COLO668 (cell line): ENCODE data around the gene IRF2.
A peak's percentile ranks its signal among the peaks of the same experiment; 100 is the strongest.

ENCODE experiments used
- DNase-seq: peaks from one replicate; lab custom pipeline; 2025; ENCODE audit not compliant: unreplicated experiment; lab: John Stamatoyannopoulos, UW

IRF2 gene

GRCh38 chr4:184474263-184475095, at the start of gene IRF2:
Gene IRF2, minus strand, starts transcription at chr4:184474550. Its CDS starts 45,486 bp downstream, at chr4:184429064.
- DNase-seq: peak; percentile 96

GRCh38 chr4:184515606-184516005, 41.3 kb upstream of the IRF2 start:
- DNase-seq: no peak

DNA sequence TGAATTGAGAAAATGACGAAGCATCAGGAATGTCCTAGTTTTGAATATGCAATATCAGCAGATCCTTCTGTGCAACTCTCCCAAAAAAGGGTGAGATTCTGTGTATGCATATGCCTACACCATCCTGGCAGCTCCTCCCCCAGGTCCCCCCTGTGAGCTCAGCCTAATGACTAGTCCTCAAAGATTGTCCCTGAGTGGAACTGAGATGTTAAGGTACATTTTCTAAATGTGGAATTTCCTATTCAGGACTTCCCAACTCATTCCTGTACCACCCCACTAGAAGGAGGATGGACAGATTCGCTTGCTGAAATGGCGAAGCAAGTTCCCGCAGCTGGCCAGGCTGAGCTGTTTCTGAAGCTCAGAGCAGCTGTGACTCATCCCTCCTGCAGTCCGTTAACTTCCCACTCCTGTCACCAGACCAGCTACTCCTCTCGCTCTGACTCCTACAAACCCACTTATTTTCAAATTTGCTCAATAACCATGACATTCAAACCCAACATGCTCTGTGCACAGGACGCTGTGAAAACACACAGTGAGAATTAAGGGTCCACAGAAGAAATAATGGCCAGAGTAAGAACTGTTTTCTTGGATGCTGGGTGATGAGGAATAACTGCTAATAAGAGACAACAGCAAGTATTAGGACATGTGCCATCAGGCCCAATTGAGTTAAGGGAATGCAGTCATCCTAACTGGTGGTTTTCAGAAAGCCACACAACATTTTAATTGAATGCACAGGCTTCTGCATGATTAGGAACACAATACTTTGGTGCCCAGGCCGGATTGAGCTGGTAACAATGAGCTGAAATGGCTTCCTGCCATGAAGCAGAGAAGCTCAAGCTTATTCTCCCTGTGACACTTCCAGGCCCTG, 40.0 kb upstream of the IRF2 start:
- DNase-seq: no peak

DNA sequence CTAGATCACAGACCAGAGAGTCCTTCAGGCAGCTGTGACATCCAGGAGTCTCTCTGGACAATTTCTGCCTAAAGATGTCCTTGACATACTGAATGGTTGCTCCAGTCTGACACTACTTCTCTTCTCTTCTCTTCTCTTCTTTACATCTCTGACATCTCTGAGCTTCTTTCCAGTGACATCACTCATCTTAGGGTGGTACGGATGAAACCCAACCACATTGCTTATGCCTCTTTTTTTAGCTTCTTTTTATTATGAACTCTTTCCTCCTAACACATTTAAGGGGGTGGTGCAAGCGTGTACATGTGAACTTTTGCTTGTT, 39.4 kb upstream of the IRF2 start:
- no peak for DNase-seq

GRCh38 chr4:184511156-184511555, 36.8 kb upstream of the IRF2 start:
- DNase-seq: no peak

GRCh38 chr4:184510401-184510800, 36.1 kb upstream of the IRF2 start:
- DNase-seq: no peak

DNA sequence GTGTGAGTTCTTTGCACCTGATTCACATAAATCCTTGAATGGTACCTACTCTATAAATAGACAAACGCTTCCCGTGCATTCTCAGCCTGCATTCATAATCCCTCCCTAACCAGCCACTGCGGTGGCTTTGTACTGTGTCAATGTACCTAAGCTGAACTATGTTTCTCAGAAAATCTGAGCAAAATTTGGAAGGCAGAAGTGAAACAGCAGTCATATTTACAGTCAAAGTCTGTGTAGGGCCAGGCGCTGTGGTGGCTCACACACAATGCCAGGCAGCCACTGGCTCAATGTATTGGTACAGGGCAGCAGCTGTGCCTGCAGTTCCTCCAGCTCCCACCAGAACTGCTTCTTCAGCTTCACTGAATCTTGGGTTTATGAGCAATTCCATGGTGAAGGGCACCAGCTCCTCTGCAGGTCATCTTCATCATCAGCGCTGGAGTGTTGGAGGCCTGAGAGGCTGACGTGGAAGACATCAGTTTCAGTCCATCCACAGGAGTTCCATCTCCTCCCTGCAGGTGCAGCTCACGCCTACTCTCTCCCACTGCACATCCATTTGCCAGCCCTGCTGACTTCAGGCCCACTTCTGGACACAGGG, 32.3 kb upstream of the IRF2 start:
- no peak for DNase-seq

- no peak for DNase-seq
Measured at GRCh38 chr4:184504385-184504784, 30.0 kb upstream of the IRF2 start.

DNA sequence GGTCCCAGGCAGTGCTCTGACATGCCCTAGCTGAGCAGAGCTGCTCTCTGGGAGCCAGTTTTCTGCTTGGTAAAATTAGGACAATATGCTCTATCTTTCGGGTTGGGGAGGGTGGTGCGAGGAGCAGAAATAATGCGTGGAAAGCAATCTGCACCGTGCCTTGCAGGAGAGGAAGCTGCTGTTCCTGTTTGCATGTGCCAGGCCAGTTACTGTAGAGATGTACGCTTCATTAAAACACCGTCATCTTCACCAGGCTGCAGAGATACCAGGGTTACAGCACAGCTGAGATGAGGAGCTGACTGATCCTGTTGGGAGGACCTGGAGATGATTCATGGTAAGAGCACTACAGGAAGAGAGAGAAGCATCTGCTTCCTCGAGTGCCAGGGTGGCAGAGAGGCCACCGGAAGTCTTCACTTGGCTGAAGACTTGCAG, 29.5 kb upstream of the IRF2 start:
- no peak for DNase-seq

DNA sequence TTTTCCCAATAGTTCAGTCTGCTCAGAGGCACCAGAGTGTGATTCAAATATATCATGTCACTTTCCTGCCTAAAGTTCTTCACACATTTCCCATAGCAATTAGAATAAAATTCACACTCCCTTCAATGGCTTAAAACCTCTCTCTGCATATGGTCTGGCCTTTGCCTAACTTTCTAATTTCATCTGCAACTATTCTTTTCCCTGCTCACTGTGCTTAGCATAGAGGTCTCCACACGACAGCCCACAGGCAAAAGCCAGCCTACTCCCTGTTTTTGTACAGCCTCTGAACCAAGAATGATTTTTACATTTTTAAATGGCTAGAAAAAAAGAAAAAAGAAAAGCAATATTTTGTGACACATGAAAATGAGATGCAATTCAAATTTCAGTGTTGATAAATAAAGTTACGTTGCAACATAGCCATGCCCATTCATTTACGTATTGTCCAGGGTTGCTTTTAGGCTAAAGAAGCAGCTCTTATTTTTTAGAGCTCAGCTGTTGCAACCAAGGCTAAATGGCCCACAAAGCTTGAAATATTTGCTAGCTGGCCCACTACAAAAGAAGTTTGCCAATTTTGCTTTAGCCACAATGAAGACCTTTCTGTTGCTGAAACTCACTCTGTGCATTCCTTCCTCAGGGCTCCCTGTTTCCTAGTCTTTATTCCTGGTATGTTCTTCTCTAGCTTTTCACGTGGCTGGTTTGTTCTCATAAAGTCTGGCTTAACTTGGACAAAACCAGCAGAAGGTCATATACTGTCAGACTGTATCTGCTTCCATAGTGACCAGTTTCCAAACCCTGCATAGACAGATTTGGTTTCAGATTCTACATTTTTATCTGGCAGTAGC, 26.6 kb upstream of the IRF2 start:
- no peak for DNase-seq

DNA sequence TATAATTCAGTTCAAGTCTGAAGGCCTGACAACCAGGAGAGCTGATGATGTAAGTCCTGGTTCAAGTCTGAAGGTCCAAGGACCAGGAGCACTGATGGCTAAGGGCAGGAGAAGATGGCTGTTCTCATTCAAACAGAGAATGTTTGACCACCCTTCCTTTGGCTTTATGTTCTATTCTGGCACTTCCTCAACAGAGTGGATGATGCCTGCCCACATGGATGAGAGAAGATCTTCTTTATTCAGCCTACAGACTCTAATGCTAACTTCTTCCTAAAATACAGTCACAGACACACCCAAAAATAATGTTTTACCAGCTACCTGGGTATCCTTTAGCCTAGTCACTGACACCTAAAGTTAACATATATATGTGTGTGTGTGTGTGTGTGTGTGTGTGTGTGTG, 25.6 kb upstream of the IRF2 start:
- DNase-seq: no peak

- no peak for DNase-seq
Measured at GRCh38 chr4:184498598-184498997, 24.2 kb upstream of the IRF2 start.

DNA sequence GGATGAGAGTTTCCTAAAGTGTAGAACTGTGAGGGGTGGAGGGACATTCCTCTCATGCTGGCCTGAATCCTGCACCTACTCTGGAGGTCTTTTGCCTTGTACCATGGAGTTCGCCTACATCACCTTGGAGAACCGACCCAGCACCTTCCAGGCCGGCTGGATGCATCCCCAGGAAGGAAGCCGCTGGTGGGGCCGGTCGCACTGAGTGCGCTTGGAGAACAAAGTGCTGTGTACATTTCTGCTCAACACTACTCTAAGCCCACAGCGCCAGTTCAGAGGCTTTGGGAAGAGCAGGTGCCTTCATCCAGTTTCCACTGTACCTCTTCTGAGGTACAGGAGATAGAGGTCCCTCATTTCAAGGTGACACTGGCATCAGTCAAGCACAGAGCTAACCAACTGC, 15.4 kb upstream of the IRF2 start:
- no peak for DNase-seq

GRCh38 chr4:184487503-184487902, 13.2 kb upstream of the IRF2 start:
- no peak for DNase-seq

- DNase-seq: no peak
Measured at GRCh38 chr4:184485279-184485678, 10.9 kb upstream of the IRF2 start.

DNA sequence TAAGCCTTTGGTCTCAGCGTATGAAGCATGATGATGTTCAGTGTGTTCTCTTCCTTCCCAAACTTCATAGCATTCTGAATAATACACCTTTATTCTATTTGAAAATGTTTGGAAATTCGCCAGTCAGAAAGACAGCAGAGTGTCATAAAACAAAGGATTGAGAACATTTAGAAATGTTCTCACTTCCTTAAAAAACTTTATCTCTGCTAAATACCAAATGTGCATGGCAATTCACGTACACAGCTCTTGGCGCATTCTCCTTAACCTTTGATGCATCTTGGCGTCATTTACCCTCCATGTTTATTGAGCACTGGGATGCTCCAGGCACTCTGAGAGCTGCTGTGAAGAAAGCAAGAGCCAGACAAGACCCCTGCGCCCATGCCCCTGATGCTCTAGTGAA, 7.2 kb upstream of the IRF2 start:
- DNase-seq: no peak

GRCh38 chr4:184479516-184479950, 5.2 kb upstream of the IRF2 start:
- no peak for DNase-seq

DNA sequence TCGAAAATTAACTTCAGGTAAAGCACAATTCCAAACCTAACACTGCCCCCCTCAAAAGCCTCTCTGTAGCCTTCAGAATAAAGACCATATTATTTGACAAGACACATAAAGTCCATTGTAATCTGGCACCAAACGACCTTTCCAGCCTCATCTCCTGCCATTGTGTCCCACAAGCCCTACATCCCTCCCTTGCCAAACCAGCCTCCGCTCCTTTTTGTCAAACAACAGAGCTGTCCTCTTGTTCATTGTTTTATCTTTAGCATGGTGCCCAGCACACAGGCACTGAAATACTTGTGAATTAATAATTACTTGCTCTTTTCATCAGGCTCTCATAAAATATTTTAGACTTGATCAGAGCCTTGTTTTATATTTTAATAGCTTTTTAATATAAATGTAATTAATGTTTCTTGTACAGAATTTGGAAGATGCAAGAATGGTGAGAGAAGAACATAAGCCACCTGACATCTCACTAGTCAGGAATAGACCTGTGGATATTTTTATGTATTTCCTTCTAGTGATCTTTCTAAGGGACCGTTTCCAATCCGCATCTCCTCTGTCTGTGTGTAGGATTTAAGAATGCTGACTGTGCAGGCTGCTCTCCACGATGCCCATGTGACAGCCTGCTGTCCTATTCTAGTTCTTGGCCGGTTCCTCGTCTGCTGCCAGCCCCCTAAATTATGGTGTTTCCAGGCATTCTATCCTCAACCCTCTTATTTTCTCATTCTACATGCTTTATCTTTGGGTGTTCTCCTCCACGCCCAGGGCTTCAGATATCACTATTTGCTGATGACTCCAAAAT, 3.0 kb upstream of the IRF2 start:
- no peak for DNase-seq

GRCh38 chr4:184476695-184477094, 2.3 kb upstream of the IRF2 start:
- DNase-seq: peak; percentile 14

DNA sequence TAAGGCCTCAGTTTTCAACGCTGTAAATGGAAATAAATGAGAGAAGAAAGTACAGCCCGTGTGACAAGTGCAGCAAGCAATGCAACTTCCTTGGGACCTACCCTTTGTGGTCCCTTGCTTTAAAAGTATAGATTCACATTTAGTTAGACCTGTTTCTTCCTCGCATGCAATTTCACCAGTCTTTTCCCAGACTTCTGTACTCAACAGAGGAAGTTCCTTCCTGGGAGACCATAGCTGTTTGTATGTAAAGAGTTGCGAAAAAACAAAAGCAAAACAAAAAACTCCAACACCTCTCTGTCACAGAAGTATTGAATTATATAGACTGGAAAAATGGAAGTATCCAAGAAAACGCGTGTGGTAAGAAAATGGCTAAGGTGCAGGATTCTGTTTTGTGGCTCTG, 1.1 kb upstream of the IRF2 start:
- DNase-seq: no peak
